ENCODE measurements around the gene KRT6C.

Gene KRT6C

GRCh38 chr12:52434760-52435530 lies 38.7 kb downstream of the KRT6C start:
- no peak for DNase-seq (ENCODE audit: low read depth in 2 of 2)

DNA sequence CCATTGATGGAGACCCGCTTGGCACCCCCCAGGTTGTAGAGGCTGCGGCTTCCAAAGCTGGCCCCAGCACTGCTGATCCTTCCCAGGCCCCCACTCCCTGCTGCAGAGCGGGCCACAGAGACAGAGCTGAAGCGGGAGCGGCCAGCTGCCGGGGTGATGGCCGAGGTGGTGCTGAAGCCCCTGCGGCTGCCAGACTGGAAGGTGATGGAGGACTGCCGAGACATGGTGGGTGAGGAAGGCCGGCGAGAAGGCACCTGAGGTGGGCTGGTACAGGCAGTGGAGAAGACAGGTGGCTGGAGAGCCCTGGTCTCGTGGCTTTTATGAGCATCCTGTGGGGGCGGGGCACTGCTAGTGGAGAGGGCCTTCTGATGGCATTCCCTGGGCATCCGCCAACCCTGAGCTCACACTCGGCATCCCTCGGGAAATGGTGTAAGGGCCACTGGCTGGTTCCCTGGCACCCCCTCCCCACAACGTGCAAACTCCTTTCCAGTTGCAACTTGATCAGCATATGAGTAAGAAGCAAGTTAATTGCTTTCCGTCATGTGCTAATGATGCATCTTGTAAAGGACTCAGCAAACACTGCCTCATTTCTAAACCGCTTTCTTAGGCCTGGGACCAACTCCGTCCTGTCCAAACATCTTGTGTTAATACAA lies 39.4 kb downstream of the KRT6C start, which contains the start of gene KRT75:
TSS of gene KRT75 (minus strand) at position 291 of the 653 bp plus-strand sequence. CDS start at position 224, 67 bp downstream.
- no peak for DNase-seq (ENCODE audit: low read depth in 2 of 2)

GRCh38 chr12:52433501-52434080 lies 40.0 kb downstream of the KRT6C start:
- DNase-seq (ENCODE audit: low read depth in 2 of 2) = no peak

DNA sequence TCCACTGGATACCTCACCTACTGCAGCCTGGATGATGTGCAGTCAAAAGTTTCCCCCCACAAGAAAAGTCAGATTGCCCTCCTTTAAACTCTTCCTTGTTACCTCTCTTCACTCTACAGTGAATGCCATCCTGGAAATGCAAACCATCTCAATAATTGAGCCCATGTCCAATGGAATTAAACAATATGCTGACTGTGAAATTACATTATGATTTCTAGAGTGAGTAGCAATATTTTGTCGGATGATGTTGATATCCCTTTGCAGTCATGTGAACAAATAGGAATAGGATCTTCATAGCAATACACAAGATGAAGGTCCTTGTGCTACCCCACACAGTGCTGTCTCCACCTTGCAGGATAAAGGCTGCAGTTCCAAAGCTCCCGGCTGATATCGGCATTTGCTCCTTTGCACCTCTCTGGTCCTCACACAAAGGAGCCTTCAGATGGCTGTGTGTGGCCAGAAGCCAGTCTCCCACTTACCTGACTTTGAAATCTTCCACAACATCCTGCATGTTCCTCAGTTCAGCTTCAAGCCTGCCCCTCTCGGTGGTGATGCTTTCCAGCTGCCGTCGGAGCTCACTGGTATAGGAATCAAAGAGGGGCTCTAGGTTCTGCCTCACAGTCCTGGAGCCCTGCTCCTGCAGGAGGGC lies 40.9 kb downstream of the KRT6C start:
- no peak for DNase-seq (ENCODE audit: low read depth in 2 of 2)

DNA sequence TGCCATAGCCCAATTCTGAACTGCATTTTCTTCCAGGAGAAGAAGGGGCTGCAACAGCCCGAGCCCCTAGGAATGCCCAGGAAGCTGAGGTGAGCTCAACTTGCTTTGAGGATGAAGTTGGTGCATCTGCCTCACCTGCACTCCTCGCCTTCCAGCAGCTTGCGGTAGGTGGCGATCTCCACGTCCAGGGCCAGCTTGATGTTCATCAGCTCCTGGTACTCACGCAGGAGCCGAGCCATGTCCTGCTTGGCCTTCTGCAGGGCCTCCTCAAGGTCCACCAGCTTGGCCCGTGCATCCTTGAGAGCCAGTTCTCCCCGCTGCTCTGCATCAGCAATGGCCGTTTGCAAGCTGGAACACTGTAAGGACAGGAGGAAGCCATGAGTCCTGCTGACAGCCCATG lies 45.5 kb downstream of the KRT6C start:
- DNase-seq (ENCODE audit: low read depth in 2 of 2) = no peak

- no peak for DNase-seq (ENCODE audit: low read depth in 2 of 2)
These were observed 46.5 kb downstream of the KRT6C start for GRCh38 chr12:52427083-52427482.

- DNase-seq (ENCODE audit: low read depth in 2 of 2) = no peak
These were observed 47.6 kb downstream of the KRT6C start for GRCh38 chr12:52426034-52426433.

- no peak for DNase-seq (ENCODE audit: low read depth in 2 of 2)
These were observed 48.1 kb downstream of the KRT6C start for GRCh38 chr12:52425466-52425865.

DNA sequence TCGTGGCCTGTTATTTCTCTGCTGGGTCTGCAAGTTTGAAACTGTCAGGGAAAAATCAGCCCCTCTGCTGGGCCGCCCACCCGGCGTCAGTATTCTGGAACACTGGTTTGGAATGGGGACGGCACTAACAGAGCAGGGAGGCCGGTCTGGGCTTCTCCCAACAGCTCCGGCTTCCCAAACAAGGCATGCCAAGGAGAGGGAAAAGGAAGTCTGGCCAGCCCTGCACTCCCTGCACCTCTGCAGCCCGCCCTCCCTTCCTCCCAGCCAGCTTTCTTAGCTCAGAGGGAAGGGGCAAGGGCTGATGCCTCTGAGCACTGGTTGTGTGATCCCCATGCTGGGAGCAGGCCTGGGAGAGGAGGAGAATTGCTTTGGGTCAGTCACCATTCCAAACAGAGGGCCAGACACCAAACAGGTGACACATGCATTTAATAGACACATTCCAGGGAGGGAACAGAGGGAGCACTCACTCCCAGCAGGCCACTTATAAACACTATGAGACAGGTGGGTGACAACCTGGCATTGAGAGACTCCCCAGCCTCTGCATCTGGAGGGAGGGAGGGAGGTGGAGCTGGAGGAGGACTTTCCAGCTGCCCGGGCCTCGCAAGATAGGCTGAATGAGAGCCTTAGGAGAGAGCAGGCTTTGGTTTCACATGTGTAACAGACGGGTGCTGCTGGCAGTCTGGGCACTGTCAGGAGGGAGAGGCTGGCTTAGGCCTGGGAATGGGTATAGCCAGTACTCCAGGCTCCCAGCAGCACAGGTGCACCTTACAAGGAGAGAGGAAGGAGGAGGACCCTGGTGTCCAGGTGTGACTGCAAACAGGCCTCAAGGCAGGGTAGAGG lies 49.7 kb downstream of the KRT6C start:
- DNase-seq (ENCODE audit: low read depth in 2 of 2) = no peak

DNA sequence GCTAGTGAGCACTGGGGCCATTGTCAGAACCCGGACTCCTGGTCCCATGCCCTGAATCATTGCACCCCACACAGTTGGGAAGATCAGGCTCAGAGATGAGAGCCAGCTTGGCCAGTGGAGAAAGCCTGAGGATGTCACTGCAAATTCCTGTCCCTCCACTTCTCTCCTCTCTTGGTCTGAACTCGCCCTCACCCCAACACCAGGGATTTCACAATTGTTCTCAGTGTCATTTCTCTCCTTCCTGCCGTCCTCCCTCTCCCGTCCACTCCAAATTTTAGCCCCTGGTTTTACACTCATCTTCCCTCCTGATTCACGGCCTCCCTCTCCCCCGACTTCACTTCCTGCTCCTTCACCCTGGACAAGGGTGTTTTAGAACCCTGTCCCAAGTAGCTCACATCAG lies 50.6 kb downstream of the KRT6C start:
- no peak for DNase-seq (ENCODE audit: low read depth in 2 of 2)

DNA sequence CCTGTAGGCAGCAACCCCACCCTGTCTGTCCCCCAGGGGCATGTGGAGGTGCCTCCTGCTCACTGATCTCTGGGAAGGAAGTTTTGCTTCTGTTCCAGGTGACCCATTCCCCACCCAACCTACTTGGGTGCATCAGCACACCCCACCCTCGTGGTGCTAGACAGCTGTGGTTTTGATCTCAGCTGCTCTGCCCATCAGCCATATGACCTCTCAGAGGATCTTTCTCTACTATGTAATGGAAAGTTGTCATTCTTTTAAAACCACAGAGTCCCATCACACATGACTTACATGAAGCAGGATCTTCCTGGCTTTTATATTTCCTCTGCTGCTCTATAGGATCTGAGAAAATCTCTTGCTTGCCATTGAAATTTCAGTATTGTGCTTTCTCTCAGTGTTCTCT lies 53.9 kb downstream of the KRT6C start:
- DNase-seq (ENCODE audit: low read depth in 2 of 2) = no peak

- DNase-seq (ENCODE audit: low read depth in 2 of 2) = no peak
These were observed 55.0 kb downstream of the KRT6C start for GRCh38 chr12:52418576-52419110.
